ENCODE results near the gene RNF168. TPM values are rescaled to one million over a fixed set of nuclear protein-coding genes. Genes with fewer than 3 reads are reported as not detected.

The RNF168 gene
- total RNA-seq, 1 donor from 2014 or later: 12.0 TPM

DNA sequence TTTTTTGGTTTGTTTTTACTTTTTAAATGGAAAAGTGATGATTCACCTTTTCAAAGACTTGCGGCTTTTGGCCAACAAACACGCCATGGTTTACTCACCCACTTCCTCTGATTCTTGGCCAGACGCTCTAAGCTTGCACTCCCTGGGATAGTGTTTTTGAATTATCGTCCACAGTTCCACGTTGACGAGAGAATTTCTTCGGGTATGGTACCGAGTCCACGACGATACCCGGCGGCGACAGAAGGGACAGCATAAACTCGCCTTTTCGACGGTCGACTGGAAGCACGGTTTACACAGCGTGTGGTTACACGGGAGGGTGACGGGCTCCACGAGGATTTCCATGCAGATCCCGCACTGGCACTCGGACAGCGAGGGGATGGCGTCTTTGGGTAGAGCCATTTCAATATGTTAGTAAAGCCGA is 783 bp downstream of the RNF168 start:
- H3K36me3 ChIP-seq (ENCODE audit: control insufficient read depth in 3 of 3, insufficient read depth in 3 of 3, low read length in 3 of 3): peaks cover 11 to 16% (median 13%) of the 10 kb centered on the region in 3 donors
- H3K9me3 ChIP-seq (ENCODE audit: control insufficient read depth in 3 of 3, low read length in 3 of 3): peaks cover 3 to 7% (median 4%) of the 10 kb centered on the region in 3 donors
- peak overlapping the region; percentile 83 to 95 (median 85) for H3K9ac ChIP-seq (ENCODE audit: low read depth in 1 of 3, low read length in 3 of 3)
- peak overlapping the region; percentile 87 to 99 (median 91) for H3K4me3 ChIP-seq (ENCODE audit: low read length in 3 of 3)
- H3K27ac ChIP-seq (ENCODE audit: low read depth, low read length): peak overlapping the region; percentile 90
- H3K27me3 ChIP-seq (ENCODE audit: control insufficient read depth in 3 of 3, insufficient read depth in 3 of 3, low read length in 3 of 3): no peaks in the 10 kb centered on the region
- peaks cover 16 to 32% (median 23%) of the 10 kb centered on the region in 3 donors for H3K4me1 ChIP-seq (ENCODE audit: control insufficient read depth in 3 of 3, insufficient read depth in 3 of 3, low read length in 3 of 3)

DNA sequence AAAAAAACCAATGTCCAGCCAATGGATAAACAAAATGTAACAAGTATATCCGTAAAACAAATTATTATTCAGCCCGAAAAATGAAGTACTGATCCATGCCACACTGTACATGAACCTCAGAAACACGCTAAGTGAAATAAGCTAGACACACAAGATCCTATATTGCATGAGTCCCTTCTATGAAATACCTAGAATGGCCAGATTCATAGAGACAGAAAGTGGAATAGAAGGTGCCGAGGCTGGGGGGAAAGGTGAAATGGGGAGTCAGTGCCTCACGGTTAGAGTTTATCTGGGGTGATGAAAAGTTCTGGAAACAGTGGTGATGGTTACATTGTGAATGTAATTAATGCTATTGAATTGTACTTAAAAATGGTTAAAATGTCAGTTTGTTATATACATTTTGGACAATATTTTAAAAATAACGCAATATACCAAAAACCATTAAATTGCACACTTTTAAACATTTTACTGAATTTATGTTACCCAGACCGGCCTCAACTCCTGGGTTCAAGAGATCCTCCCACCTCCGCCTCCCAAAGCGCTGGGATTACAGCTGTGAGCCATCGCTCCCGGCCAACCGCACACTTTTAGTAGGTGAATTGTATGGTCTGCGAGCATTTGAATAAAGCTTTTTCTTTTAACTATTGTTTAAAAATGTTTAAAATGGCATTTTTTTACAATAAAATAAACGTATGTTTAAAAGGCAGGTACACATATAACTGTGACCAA is 2.1 kb downstream of the RNF168 start:
- Histone ChIP-seq H3K36me3 (ENCODE audit: control insufficient read depth in 3 of 3, insufficient read depth in 3 of 3, low read length in 3 of 3) (peaks cover 2 to 4% (median 3%) of the 10 kb centered on the region in 3 donors), H3K27ac (ENCODE audit: low read depth, low read length) (no peak overlapping the region), H3K27me3 (ENCODE audit: control insufficient read depth in 3 of 3, insufficient read depth in 3 of 3, low read length in 3 of 3) (no peaks in the 10 kb centered on the region), H3K4me3 (ENCODE audit: low read length in 3 of 3) (peak overlapping the region; percentile 87 to 99 (median 91)), H3K9ac (ENCODE audit: low read depth in 1 of 3, low read length in 3 of 3) (peak overlapping the region; percentile 83 to 95 (median 85)), H3K4me1 (ENCODE audit: control insufficient read depth in 3 of 3, insufficient read depth in 3 of 3, low read length in 3 of 3) (peaks cover 16 to 32% (median 23%) of the 10 kb centered on the region in 3 donors), H3K9me3 (ENCODE audit: control insufficient read depth in 3 of 3, low read length in 3 of 3) (peaks cover 0 to 4% (median 0%) of the 10 kb centered on the region in 3 donors)

DNA sequence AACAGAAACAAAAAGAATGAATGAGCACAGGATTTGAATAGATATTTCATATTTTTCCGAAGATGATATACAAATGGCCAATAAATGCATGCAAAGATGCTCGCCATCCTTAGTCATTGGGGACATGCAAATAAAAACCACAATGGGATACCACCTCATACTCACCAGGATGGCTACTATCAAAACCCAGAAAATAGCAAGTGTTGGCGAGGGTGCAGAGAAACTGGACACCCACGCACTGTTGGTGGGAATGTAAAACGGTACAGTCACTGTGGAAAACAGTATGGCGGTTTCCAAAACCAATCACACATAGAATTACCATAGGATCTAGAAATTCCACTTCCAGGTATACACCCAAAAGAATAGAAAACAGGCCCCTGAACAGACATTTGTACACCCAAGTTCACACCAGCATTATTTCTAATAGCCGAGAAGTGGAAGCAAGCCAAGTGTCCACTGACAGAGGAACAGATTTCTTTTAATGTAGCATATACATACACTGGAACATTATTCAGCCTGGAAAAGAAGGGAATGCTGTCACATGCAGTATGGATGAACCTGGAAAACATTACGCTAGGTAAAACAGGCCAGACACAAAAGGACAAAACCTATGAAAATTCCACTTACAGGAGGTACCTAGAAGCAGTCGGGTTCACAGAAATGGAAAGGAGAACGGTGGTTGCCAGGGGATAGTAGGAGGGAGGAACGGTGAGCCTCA is 3.6 kb downstream of the RNF168 start:
- no peaks in the 10 kb centered on the region for H3K9me3 ChIP-seq (ENCODE audit: control insufficient read depth in 3 of 3, low read length in 3 of 3)
- peak overlapping the region; percentile 28 to 61 (median 60) for H3K9ac ChIP-seq (ENCODE audit: low read depth in 1 of 3, low read length in 3 of 3)
- peaks cover 0 to 3% (median 2%) of the 10 kb centered on the region in 3 donors for H3K36me3 ChIP-seq (ENCODE audit: control insufficient read depth in 3 of 3, insufficient read depth in 3 of 3, low read length in 3 of 3)
- no peaks in the 10 kb centered on the region for H3K27me3 ChIP-seq (ENCODE audit: control insufficient read depth in 3 of 3, insufficient read depth in 3 of 3, low read length in 3 of 3)
- peaks cover 16 to 32% (median 23%) of the 10 kb centered on the region in 3 donors for H3K4me1 ChIP-seq (ENCODE audit: control insufficient read depth in 3 of 3, insufficient read depth in 3 of 3, low read length in 3 of 3)
- peak overlapping the region; percentile 39 for H3K27ac ChIP-seq (ENCODE audit: low read depth, low read length)
- H3K4me3 ChIP-seq (ENCODE audit: low read length in 3 of 3): peak overlapping the region; percentile 39 to 63 (median 59)

DNA sequence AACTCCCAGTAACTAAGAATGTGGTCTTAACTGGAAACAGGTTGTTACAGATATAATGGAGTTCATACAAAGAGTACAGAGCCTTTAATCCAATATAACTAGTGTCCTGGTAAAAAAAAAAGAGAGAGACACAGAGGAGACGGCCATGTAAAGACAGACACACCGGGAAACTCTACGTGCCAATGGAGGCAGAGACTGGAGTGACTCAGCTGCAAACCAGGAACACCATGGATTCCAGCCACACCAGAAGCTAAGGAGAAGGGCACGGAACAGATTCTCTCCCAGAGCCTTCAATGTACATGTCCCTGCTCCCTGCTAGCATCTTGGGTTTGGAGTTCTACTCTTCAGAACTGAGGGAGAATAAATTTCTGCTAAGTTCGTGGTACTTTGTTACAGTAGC is 4.5 kb downstream of the RNF168 start:
- peaks cover 16 to 33% (median 23%) of the 10 kb centered on the region in 3 donors for H3K4me1 ChIP-seq (ENCODE audit: control insufficient read depth in 3 of 3, insufficient read depth in 3 of 3, low read length in 3 of 3)

DNA sequence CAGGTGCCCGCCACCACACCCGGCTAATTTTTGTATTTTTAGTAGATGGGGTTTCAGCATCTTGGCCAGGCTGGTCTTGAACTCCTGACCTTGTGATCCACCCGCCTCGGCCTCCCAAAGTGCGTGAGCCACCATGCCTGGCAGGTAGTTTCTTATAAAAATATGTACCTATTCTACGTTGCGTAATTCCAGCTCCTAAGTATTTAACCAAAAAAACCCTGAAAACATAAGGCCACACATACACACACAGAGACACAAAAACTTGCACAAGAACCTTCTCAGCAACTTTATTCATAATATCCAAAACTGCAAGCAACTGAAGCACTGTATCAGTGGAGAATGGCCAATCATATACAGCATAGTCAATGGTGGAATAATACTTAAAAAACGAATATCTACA is 5.3 kb downstream of the RNF168 start:
- Histone ChIP-seq H3K27ac (ENCODE audit: low read depth, low read length) (peak overlapping the region; percentile 39), H3K27me3 (ENCODE audit: control insufficient read depth in 3 of 3, insufficient read depth in 3 of 3, low read length in 3 of 3) (no peaks in the 10 kb centered on the region), H3K4me3 (ENCODE audit: low read length in 3 of 3) (no peak overlapping the region), H3K9ac (ENCODE audit: low read depth in 1 of 3, low read length in 3 of 3) (no peak overlapping the region), H3K4me1 (ENCODE audit: control insufficient read depth in 3 of 3, insufficient read depth in 3 of 3, low read length in 3 of 3) (peaks cover 16 to 31% (median 23%) of the 10 kb centered on the region in 3 donors), H3K9me3 (ENCODE audit: control insufficient read depth in 3 of 3, low read length in 3 of 3) (no peaks in the 10 kb centered on the region), H3K36me3 (ENCODE audit: control insufficient read depth in 3 of 3, insufficient read depth in 3 of 3, low read length in 3 of 3) (peaks cover 0 to 3% (median 2%) of the 10 kb centered on the region in 3 donors)

More for the DNA sequence above, 4.5 kb downstream of the RNF168 start:
- Histone ChIP-seq H3K27me3 (ENCODE audit: control insufficient read depth in 3 of 3, insufficient read depth in 3 of 3, low read length in 3 of 3) (no peaks in the 10 kb centered on the region), H3K9ac (ENCODE audit: low read depth in 1 of 3, low read length in 3 of 3) (peak overlapping the region in 2 of 3 donors; percentile 24 to 47), H3K9me3 (ENCODE audit: control insufficient read depth in 3 of 3, low read length in 3 of 3) (no peaks in the 10 kb centered on the region), H3K4me3 (ENCODE audit: low read length in 3 of 3) (no peak overlapping the region), H3K36me3 (ENCODE audit: control insufficient read depth in 3 of 3, insufficient read depth in 3 of 3, low read length in 3 of 3) (peaks cover 0 to 3% (median 2%) of the 10 kb centered on the region in 3 donors), H3K27ac (ENCODE audit: low read depth, low read length) (peak overlapping the region; percentile 39)

DNA sequence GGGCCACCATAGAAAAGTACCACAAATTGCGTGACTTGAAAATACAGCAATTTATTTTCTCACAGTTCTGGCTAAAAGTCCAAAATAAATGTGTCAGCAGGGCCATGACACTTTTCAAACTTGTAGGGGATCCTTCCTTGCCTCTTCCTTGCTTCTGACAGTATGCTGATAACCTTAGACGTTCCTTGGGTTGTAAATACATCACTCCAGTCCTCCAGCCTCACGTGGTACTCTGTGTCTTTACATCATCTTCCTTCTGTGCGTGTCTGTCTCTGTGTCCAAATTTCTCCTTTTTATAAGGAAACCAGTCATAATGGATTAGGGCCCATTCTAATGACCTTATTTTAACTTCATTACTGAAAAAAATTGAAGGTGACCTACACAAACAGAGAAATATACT is 7.4 kb downstream of the RNF168 start:
- Histone ChIP-seq H3K27ac (ENCODE audit: low read depth, low read length) (no peak overlapping the region), H3K4me3 (ENCODE audit: low read length in 3 of 3) (no peak overlapping the region), H3K27me3 (ENCODE audit: control insufficient read depth in 3 of 3, insufficient read depth in 3 of 3, low read length in 3 of 3) (no peaks in the 10 kb centered on the region), H3K4me1 (ENCODE audit: control insufficient read depth in 3 of 3, insufficient read depth in 3 of 3, low read length in 3 of 3) (peaks cover 10 to 25% (median 17%) of the 10 kb centered on the region in 3 donors), H3K9me3 (ENCODE audit: control insufficient read depth in 3 of 3, low read length in 3 of 3) (no peaks in the 10 kb centered on the region), H3K9ac (ENCODE audit: low read depth in 1 of 3, low read length in 3 of 3) (no peak overlapping the region), H3K36me3 (ENCODE audit: control insufficient read depth in 3 of 3, insufficient read depth in 3 of 3, low read length in 3 of 3) (peaks cover 0 to 3% (median 0%) of the 10 kb centered on the region in 3 donors)

DNA sequence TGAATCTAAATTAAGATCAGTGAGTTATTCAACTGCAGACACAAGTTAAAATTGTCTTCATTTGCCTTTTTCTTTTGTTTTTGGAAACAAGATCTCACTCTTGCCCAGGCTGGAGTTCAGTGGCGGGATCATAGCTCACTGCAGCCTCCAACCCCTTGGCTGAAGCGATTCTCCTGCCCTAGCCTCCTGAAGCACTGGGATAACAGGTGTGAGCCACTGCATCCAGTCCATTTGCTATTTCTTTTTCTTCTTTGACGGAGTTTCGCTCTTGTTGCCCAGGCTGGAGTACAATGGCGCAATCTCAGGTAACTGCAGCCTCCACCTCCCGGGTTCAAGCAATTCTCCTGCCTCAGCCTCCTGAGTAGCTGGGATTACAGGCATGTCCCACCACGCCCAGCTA is 10.3 kb downstream of the RNF168 start:
- H3K9ac ChIP-seq (ENCODE audit: low read depth in 1 of 3, low read length in 3 of 3): no peak overlapping the region
- H3K36me3 ChIP-seq (ENCODE audit: control insufficient read depth in 3 of 3, insufficient read depth in 3 of 3, low read length in 3 of 3): no peaks in the 10 kb centered on the region
- H3K9me3 ChIP-seq (ENCODE audit: control insufficient read depth in 3 of 3, low read length in 3 of 3): no peaks in the 10 kb centered on the region
- no peak overlapping the region for H3K27ac ChIP-seq (ENCODE audit: low read depth, low read length)
- no peaks in the 10 kb centered on the region for H3K27me3 ChIP-seq (ENCODE audit: control insufficient read depth in 3 of 3, insufficient read depth in 3 of 3, low read length in 3 of 3)
- H3K4me3 ChIP-seq (ENCODE audit: low read length in 3 of 3): no peak overlapping the region
- H3K4me1 ChIP-seq (ENCODE audit: control insufficient read depth in 3 of 3, insufficient read depth in 3 of 3, low read length in 3 of 3): peaks cover 0 to 5% (median under 1%) of the 10 kb centered on the region in 3 donors

DNA sequence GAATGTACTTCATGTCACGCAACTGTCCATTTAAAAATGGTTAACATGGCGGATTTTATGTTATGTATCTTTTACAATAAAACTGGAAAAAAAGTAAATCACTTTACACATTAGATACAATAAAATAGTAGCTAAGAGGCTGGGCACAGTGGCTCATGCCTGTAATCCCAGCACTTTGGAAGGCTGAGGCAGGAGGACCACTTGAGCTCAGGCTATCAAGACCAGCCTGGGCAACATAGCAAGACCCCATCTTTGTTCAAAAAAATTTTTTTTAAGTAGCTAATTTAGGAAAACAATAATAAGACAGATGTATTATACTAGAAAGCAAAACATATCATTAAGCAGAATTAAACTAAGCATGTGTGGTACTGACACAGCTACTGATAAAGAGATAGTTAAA is 11.5 kb downstream of the RNF168 start:
- Histone ChIP-seq H3K27me3 (ENCODE audit: control insufficient read depth in 3 of 3, insufficient read depth in 3 of 3, low read length in 3 of 3) (no peaks in the 10 kb centered on the region), H3K36me3 (ENCODE audit: control insufficient read depth in 3 of 3, insufficient read depth in 3 of 3, low read length in 3 of 3) (peaks cover 1 to 5% (median 3%) of the 10 kb centered on the region in 3 donors), H3K4me3 (ENCODE audit: low read length in 3 of 3) (no peak overlapping the region), H3K9me3 (ENCODE audit: control insufficient read depth in 3 of 3, low read length in 3 of 3) (no peaks in the 10 kb centered on the region), H3K9ac (ENCODE audit: low read depth in 1 of 3, low read length in 3 of 3) (no peak overlapping the region), H3K27ac (ENCODE audit: low read depth, low read length) (no peak overlapping the region), H3K4me1 (ENCODE audit: control insufficient read depth in 3 of 3, insufficient read depth in 3 of 3, low read length in 3 of 3) (peaks cover 0 to 5% (median 0%) of the 10 kb centered on the region in 3 donors)

DNA sequence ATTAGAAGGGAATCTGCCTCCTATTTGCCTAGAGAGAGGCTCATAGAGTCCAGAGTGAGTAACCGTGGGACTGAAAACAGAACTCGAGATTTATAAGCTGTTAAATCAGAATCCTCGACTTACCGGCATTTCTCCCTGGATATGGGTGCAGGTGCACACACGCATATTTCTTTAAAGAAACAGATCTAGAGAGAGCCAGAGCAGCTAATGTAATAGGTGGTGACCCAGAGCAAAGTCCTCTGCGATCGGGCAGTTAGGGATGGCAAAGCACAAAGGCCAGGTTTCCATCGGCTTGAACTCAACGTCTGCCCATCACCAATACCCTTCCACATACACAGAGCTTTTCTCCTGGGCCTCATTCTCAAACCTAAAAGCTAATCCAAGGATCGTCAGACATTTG is 13.8 kb downstream of the RNF168 start:
- H3K9ac ChIP-seq (ENCODE audit: low read depth in 1 of 3, low read length in 3 of 3): no peak overlapping the region
- no peaks in the 10 kb centered on the region for H3K9me3 ChIP-seq (ENCODE audit: control insufficient read depth in 3 of 3, low read length in 3 of 3)
- no peaks in the 10 kb centered on the region for H3K27me3 ChIP-seq (ENCODE audit: control insufficient read depth in 3 of 3, insufficient read depth in 3 of 3, low read length in 3 of 3)
- peaks cover 0 to 4% (median 0%) of the 10 kb centered on the region in 3 donors for H3K4me1 ChIP-seq (ENCODE audit: control insufficient read depth in 3 of 3, insufficient read depth in 3 of 3, low read length in 3 of 3)
- H3K4me3 ChIP-seq (ENCODE audit: low read length in 3 of 3): no peak overlapping the region
- H3K27ac ChIP-seq (ENCODE audit: low read depth, low read length): no peak overlapping the region
- peaks cover 10 to 20% (median 17%) of the 10 kb centered on the region in 3 donors for H3K36me3 ChIP-seq (ENCODE audit: control insufficient read depth in 3 of 3, insufficient read depth in 3 of 3, low read length in 3 of 3)

DNA sequence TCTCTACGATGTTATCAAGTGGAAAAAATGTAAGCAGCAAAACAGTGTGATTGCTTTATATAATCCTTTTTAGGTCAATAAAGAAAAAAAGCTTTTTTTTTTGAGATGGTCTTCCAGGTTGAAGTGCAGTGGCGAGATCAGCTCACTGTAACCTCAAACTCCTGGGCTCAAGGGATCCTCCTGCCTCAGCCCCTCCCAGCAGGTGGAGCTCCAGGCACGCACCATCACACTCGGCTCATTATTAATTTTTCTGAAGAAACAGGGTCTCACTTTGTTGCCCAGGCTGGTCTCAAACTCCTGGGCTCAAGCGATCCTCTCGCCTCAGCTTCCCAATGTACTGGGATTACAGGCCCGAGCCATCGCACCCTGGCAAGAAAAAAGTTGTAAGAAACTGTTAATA is 17.3 kb downstream of the RNF168 start:
- H3K4me1 ChIP-seq (ENCODE audit: control insufficient read depth in 3 of 3, insufficient read depth in 3 of 3, low read length in 3 of 3): no peaks in the 10 kb centered on the region
- no peak overlapping the region for H3K9ac ChIP-seq (ENCODE audit: low read depth in 1 of 3, low read length in 3 of 3)
- no peaks in the 10 kb centered on the region for H3K27me3 ChIP-seq (ENCODE audit: control insufficient read depth in 3 of 3, insufficient read depth in 3 of 3, low read length in 3 of 3)
- no peak overlapping the region for H3K4me3 ChIP-seq (ENCODE audit: low read length in 3 of 3)
- no peaks in the 10 kb centered on the region for H3K9me3 ChIP-seq (ENCODE audit: control insufficient read depth in 3 of 3, low read length in 3 of 3)
- H3K36me3 ChIP-seq (ENCODE audit: control insufficient read depth in 3 of 3, insufficient read depth in 3 of 3, low read length in 3 of 3): peaks cover 24 to 42% (median 39%) of the 10 kb centered on the region in 3 donors
- H3K27ac ChIP-seq (ENCODE audit: low read depth, low read length): no peak overlapping the region
